Epidermal melanocyte (primary cell): ENCODE results near the gene GRIN2A.

Experiments
- DNase-seq: peaks from one replicate; pipeline ENCODE4 v3.0.0; 2011; ENCODE audit warnings: low spot score; ENCODE audit not compliant: insufficient read length

Gene GRIN2A

DNA sequence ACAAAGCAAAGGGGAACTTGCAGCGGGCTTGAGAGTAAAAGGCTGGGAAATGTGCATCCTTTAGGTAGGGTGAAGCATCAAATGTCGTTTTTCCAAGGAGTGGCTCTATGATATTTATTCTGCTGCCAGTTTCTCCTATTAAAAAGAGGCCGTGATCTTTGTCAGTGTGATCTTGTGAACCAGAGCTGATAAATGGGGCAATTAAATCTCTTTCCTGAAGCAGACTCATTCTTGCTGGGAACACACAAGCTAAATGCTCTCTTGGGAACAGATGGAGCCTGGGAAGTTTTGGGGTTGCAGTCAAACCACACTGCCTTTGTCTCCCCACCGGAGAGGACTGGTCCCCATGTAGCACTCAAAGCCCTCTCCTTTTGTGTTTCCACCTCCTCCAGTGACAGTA, 408.9 kb downstream of the GRIN2A start:
- DNase-seq: no peak

DNA sequence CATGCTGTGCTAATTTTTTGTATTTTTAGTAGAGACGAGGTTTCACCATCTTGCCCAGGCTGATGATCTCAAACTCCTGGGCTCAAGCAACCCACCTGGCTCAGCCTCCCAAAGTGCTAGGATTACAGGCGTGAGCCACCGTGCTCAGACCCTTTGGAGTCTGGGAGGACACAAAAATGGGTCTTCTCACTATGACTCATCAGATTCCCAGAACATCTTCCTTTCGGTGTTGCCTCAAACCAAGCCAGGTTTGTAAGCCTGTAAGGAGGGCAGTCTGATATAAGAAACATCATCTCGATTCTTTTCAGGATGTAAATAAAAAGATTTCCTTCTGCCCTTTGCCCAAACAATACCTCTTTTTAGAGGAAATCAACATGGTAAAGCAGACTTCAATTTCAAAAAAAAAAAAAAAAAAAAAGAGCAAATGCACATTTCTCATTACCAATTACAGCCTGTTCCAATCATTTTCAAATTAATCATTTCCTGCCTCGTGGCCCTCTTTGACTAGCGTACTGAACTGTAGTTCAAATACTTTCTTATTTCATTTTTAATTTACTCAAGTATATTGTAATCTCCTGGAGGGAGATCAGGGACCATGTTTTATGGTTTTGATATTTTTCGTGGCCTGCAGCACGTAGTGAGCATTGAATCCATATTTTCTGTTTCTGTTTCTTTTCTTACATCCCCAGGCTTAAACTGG, 409.6 kb downstream of the GRIN2A start:
- no peak for DNase-seq

DNA sequence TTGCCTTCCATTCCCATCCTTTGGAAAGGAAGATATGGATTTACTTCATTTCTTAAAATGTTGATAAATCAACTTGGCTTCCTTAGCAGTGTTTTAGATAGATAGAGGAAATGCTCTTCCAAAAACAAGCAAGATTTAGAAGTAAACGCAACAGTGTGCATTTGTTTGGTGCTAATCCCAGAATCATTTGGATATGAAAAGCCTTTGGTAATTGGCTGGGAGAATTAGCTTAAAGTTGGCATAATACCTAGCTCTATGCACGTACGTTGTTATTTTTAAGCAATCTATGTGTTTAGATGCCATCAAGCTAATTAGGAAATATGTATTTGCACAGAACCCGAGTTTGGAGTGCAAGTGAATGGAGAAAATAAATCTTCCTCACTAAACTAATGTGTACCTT, 415.3 kb downstream of the GRIN2A start:
- no peak for DNase-seq

DNA sequence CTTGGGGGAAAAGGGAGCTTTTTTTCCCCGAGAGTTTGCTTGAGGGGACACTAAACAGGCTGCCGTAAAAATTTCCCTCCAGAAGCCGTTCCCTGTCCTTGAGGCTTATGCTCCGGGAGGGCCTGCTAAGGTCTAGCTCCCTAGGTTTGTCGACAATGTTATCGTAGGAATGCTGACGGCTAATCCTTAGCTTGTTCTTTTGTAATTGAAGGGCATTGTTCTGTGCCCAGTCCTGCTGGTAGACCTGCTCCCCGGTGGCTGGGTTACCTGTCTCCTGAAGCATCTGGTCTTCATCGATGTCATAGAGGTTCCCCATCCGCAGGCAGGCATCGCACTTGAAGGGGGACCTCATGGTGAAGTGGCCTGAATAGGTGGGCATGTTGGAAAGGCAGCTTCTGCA, 418.7 kb downstream of the GRIN2A start:
- DNase-seq: no peak

GRCh38 chr16:9761870-9762269, 420.4 kb downstream of the GRIN2A start:
- DNase-seq: no peak

DNA sequence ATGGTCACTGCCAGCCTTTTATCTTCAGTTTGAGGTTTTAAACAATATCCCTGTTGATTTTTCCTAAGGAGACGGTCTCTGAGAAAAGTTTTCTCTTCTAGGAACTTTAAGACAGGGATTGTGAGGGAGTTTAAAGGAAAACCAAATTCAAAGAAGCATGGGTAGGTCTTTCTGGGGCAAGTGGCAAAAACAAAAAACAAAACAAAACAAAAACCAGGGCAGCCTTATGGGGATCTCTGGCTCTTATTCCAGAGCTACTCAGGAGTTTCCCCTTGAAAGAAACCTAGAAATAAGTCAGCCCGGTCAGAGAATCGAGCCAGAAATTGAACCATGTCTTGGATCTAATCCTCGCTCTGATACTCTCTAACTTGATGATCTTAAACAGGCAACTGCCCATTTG, 424.5 kb downstream of the GRIN2A start:
- DNase-seq: no peak

GRCh38 chr16:9756434-9756833, 425.8 kb downstream of the GRIN2A start:
- DNase-seq: no peak

DNA sequence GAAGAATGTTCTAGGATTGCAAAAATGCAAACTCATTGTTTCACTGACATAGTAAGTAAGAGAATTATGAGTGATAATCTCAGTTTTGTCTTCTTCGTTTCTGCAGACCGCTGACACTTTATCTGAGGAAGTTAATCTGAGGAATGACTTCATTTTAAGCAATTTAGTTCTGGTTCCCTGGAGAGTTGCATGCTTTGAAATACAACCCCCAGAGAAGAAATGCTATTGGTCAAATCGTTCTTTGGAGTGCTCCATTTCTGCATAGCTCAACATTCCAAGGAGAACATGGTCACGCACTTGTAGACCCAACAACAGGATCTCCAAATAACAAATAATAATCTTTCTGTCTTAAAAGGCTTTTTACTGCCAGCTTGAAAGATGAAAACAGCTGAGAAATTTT, 427.1 kb downstream of the GRIN2A start:
- DNase-seq: no peak

GRCh38 chr16:9741776-9742175, 440.5 kb downstream of the GRIN2A start:
- no peak for DNase-seq

- no peak for DNase-seq
Measured at GRCh38 chr16:9739301-9739700, 442.9 kb downstream of the GRIN2A start.

- DNase-seq: no peak
Measured at GRCh38 chr16:9738690-9739089, 443.5 kb downstream of the GRIN2A start.

DNA sequence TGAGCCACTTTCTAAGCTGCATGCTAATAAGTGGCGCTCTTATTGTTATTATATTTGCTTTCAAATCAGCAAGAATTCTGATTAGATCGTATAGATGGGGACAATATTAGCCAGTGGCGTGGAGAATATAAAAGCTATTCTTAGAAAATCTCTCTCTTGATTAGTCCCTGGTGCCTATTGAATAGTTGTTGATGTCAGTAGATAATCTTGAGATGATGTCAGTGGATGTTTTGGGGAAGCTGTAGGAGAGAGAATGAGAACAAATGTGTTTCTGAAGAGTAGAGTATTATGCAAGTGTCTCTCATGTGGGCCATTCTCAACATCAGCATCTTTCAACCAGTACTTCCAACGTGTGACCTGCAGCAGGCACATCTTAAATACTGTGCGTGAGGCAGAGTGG, 445.7 kb downstream of the GRIN2A start:
- DNase-seq: no peak

DNA sequence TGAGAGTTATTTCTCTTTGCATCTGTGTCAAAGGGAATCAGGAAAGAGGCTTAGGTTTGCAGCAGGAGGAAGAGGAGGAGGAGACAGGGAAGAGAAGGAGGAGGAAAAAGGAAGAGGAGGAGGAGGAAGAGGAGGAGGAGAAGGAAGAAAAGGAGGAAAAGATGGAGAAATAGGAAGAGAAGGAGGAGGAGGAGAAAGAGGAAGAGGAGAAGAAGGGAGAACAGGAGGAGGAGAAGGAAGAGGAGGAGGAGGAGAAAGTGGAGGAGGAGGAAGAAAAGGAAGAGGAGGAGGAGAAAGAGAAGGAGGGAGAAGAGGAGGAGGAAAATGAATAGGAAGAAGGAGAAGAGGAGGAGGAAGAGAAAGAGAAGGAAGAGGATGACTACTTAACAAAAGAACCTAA, 459.1 kb downstream of the GRIN2A start:
- DNase-seq: no peak

GRCh38 chr16:9713907-9714306, 468.3 kb downstream of the GRIN2A start:
- DNase-seq: no peak

GRCh38 chr16:9713156-9713555, 469.1 kb downstream of the GRIN2A start:
- DNase-seq: no peak

- DNase-seq: no peak
Measured at GRCh38 chr16:9708972-9709620, 473.1 kb downstream of the GRIN2A start.

DNA sequence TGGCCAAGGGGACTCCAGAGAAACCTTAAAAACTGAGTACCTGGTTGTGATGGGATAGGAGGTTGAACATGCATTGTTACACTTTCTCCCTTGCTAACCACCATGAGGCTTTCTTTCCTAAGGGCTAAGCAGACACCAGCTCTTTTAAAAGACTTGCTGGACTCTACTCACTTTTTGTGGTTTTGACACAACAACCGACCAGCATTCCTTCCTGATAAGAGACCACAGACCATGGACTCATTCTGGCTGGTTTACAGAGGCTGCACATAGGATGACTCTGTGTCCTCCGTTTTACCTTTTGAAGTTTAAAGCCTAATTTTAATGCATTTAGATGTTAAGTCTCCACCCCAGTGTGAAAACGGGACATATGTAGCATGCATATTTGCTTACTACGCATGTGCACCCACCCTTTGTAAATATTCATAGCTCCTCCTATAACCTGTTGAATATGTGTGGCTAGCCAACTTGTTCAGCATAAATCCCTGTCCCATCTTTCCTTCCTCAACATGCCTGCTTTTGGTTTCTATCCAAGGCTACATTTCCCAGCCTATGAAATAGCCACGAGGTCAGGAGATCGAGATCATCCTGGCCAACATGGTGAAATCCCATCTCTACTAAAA, 475.9 kb downstream of the GRIN2A start:
- no peak for DNase-seq

- DNase-seq: no peak
Measured at GRCh38 chr16:9703731-9704130, 478.5 kb downstream of the GRIN2A start.
